ENCODE measurements around the gene GRID2. TPM values are rescaled to one million over a fixed set of nuclear protein-coding genes. Genes with fewer than 3 reads are reported as not detected.

The GRID2 gene
- total and polyA plus RNA-seq, 8 donors, result 0.14 to 0.36 (median 0.22) TPM

- H3K27ac ChIP-seq, result no peak overlapping the region
- no peaks in the 10 kb centered on the region for H3K27me3 ChIP-seq
- TF ChIP-seq, protein P1, sequence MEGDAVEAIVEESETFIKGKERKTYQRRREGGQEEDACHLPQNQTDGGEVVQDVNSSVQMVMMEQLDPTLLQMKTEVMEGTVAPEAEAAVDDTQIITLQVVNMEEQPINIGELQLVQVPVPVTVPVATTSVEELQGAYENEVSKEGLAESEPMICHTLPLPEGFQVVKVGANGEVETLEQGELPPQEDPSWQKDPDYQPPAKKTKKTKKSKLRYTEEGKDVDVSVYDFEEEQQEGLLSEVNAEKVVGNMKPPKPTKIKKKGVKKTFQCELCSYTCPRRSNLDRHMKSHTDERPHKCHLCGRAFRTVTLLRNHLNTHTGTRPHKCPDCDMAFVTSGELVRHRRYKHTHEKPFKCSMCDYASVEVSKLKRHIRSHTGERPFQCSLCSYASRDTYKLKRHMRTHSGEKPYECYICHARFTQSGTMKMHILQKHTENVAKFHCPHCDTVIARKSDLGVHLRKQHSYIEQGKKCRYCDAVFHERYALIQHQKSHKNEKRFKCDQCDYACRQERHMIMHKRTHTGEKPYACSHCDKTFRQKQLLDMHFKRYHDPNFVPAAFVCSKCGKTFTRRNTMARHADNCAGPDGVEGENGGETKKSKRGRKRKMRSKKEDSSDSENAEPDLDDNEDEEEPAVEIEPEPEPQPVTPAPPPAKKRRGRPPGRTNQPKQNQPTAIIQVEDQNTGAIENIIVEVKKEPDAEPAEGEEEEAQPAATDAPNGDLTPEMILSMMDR (IDR thresholded peaks at IDR 0.05), result no peak
- DNase-seq (peak in 1 of 4 donors; percentile 1), ATAC-seq (no peak)
- no peaks in the 10 kb centered on the region for H3K9me3 ChIP-seq
- no peaks in the 10 kb centered on the region for H3K36me3 ChIP-seq
- H3K4me3 ChIP-seq, result no peak overlapping the region
- no peaks in the 10 kb centered on the region for H3K4me1 ChIP-seq
- intact Hi-C loops (cut with DNase I), result no loop called here
These were observed 1506.0 kb downstream of the GRID2 start for GRCh38 chr4:93809773-93810172.

DNA sequence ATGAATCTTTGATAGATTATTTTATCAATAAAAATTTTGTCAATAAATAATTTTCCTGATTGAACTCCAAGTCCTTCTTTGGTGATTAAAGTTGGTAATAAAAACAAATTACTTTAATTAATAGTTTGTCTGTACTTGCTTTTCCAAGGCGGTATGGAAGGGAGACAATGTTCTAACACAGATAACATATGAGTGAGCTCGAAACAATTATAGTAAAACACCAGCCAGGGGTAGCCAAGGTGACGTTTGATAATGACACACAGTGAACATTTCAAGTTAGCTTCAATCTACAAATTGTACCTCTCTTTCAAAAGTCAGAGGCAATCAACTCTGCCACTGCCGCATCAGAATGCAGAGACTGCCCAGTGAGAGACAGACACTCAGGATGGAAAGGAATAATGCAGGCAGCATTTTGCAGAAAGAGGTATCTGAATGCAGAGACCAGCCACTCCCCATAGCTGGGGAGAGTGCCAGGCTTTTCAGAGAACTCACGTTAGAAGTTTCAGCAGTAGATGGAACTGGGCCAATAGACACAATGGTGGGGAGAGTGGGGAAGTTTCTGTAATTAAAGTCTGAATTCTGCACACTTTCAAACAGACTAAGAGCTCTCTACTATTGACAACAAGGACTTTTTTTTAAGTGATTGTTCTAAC lies 1506.7 kb downstream of the GRID2 start:
- Histone ChIP-seq H3K36me3 (no peaks in the 10 kb centered on the region), H3K27me3 (no peaks in the 10 kb centered on the region), H3K27ac (no peak overlapping the region), H3K4me1 (no peaks in the 10 kb centered on the region), H3K4me3 (no peak overlapping the region), H3K9me3 (no peaks in the 10 kb centered on the region)
- ATAC-seq (peak; percentile 79), DNase-seq (peak in 1 of 4 donors; percentile 49)
- TF ChIP-seq, protein P1 (IDR thresholded peaks at IDR 0.05), result no peak
- intact Hi-C loops (cut with DNase I), result no loop called here

GRCh38 chr4:93813092-93813491 lies 1509.3 kb downstream of the GRID2 start:
- H3K27me3 ChIP-seq, result no peaks in the 10 kb centered on the region
- no peak overlapping the region for H3K4me3 ChIP-seq
- TF ChIP-seq, protein P1 (IDR thresholded peaks at IDR 0.05), result no peak
- no peaks in the 10 kb centered on the region for H3K9me3 ChIP-seq
- intact Hi-C loops (cut with DNase I), result no loop called here
- no peak for DNase-seq
- no peaks in the 10 kb centered on the region for H3K4me1 ChIP-seq
- no peak for ATAC-seq
- H3K36me3 ChIP-seq, result no peaks in the 10 kb centered on the region
- no peak overlapping the region for H3K27ac ChIP-seq

DNA sequence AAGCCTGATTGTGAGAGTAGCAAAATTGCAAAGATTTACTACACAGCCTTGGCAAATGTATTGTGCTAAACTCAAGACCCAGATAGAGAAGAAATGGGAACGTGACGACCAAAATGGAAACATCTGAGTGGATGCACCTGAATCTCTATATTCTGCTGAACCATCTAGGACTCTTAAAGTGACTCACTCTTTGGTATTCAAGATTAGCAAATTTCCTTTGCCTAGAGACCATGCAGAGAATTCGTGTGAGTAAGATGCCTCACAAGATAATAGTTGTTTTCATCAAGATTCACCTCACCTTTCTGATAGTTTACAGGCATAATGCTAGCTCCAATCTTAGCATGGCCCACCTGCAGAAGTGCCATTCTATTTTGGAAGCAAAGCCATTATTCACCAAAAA lies 1510.4 kb downstream of the GRID2 start:
- H3K27me3 ChIP-seq, result no peaks in the 10 kb centered on the region
- H3K27ac ChIP-seq, result no peak overlapping the region
- DNase-seq (no peak), ATAC-seq (no peak)
- TF ChIP-seq, protein P1 (IDR thresholded peaks at IDR 0.05), result no peak
- no peaks in the 10 kb centered on the region for H3K4me1 ChIP-seq
- H3K36me3 ChIP-seq, result no peaks in the 10 kb centered on the region
- H3K4me3 ChIP-seq, result no peak overlapping the region
- intact Hi-C loops (cut with DNase I), result no loop called here
- H3K9me3 ChIP-seq, result no peaks in the 10 kb centered on the region

GRCh38 chr4:93814722-93815121 lies 1511.0 kb downstream of the GRID2 start:
- intact Hi-C loops (cut with DNase I), result no loop called here
- H3K27me3 ChIP-seq, result no peaks in the 10 kb centered on the region
- ATAC-seq (peak; percentile 35), DNase-seq (no peak)
- no peaks in the 10 kb centered on the region for H3K4me1 ChIP-seq
- H3K9me3 ChIP-seq, result no peaks in the 10 kb centered on the region
- no peak overlapping the region for H3K27ac ChIP-seq
- no peaks in the 10 kb centered on the region for H3K36me3 ChIP-seq
- no peak overlapping the region for H3K4me3 ChIP-seq
- TF ChIP-seq, protein P1 (IDR thresholded peaks at IDR 0.05), result no peak

Measured in left lung (tissue), 10 donors.